AG09319 (cell line): ENCODE measurements around the gene MUL1.

Experiments used
- DNase-seq: peaks from one replicate; pipeline ENCODE4 v3.0.0-alpha.2; 2010; ENCODE audit warnings: low read depth; ENCODE audit errors: extremely low read depth
- CTCF ChIP-seq: IDR thresholded peaks from 2 replicates; pipeline ENCODE4 v1.5.1; 2011; ENCODE audit warnings: low read depth, mild to moderate bottlenecking, inconsistent platforms, low read length, moderate library complexity

Gene MUL1

GRCh38 chr1:20496241-20496661, 11.7 kb downstream of the MUL1 start:
- no peak for TF ChIP-seq CTCF
- DNase-seq: no peak

- no peak for DNase-seq
- TF ChIP-seq CTCF: no peak
Observed at GRCh38 chr1:20495661-20496060, 12.3 kb downstream of the MUL1 start.

- peak; percentile 64 for DNase-seq
- TF ChIP-seq CTCF: no peak
Observed at GRCh38 chr1:20494609-20495311, 13.2 kb downstream of the MUL1 start.

- peak; percentile 67 for DNase-seq
- TF ChIP-seq CTCF: peak; percentile 98
Observed at GRCh38 chr1:20493839-20494608, 13.9 kb downstream of the MUL1 start.

- no peak for DNase-seq
- TF ChIP-seq CTCF: no peak
Observed at GRCh38 chr1:20493309-20493708, 14.6 kb downstream of the MUL1 start.

- no peak for DNase-seq
- TF ChIP-seq CTCF: no peak
Observed at GRCh38 chr1:20492751-20493150, 15.2 kb downstream of the MUL1 start.

- DNase-seq: no peak
- TF ChIP-seq CTCF: no peak
Observed at GRCh38 chr1:20491866-20492265, 16.1 kb downstream of the MUL1 start.
